SJSA1 (cell line): ENCODE results near the gene CRYZL1. TPM values are rescaled to one million over a fixed set of nuclear protein-coding genes. Genes with fewer than 3 reads are reported as not detected.
A peak's percentile ranks its signal among the peaks of the same experiment; 100 is the strongest.

Experiments used
- DNase-seq, 2 experiments: peaks; one replicate each; pipeline ENCODE4 v3.0.0-alpha.2; 2015 to 2020; ENCODE audit warnings: low spot score in 2 of 2, low read depth in 1 of 2
- H3K27ac ChIP-seq: fragments of 250-450 bp; sonication (Bioruptor Pico); 2 replicates; pipeline ENCODE4 v1.5.1; 2020; ENCODE audit warnings: mild to moderate bottlenecking, moderate library complexity
- H3K27me3 ChIP-seq: fragments of 250-450 bp; sonication (Bioruptor Pico); replicated peaks from 2 replicates; pipeline ENCODE4 v1.5.1; 2020; ENCODE audit warnings: mild to moderate bottlenecking, moderate library complexity
- H3K36me3 ChIP-seq: fragments of 250-450 bp; sonication (Bioruptor Pico); 2 replicates; pipeline ENCODE4 v1.5.1; 2020; ENCODE audit warnings: mild to moderate bottlenecking
- H3K4me1 ChIP-seq: fragments of 250-450 bp; sonication (Bioruptor Pico); replicated peaks from 2 replicates; pipeline ENCODE4 v1.6.1; 2021; ENCODE audit warnings: mild to moderate bottlenecking
- H3K4me3 ChIP-seq: fragments of 250-450 bp; sonication (Bioruptor Pico); 2 replicates; pipeline ENCODE4 v1.5.1; 2020; ENCODE audit warnings: mild to moderate bottlenecking
- H3K9me3 ChIP-seq: fragments of 250-450 bp; sonication (Bioruptor Pico); replicated peaks from 2 replicates; pipeline ENCODE4 v1.5.1; 2020; ENCODE audit warnings: mild to moderate bottlenecking
- total RNA-seq: library from RNA; depleted of rRNA; stranded (reverse); fragments of >200 nt; shearing (Covaris generic); gene quantifications from 2 replicates; pipeline ENCODE4 v1.2.3, GENCODE V29; 2014; rRNA removed

CRYZL1 gene
- total RNA-seq, 1 experiment from 2014 or later: 15.3 TPM

GRCh38 chr21:33543505-33544129 lies 97.9 kb downstream of the CRYZL1 start:
- peaks cover 4% of the 10 kb centered on the region; the same call in 1 of the 2 replicates for H3K4me1 ChIP-seq
- no peaks in the 10 kb centered on the region for H3K9me3 ChIP-seq
- H3K27ac ChIP-seq: peak overlapping the region; percentile 97
- no peaks in the 10 kb centered on the region for H3K27me3 ChIP-seq
- DNase-seq: peak in 1 of 2 experiments; percentile 76
- H3K4me3 ChIP-seq: peak overlapping the region; percentile 72
- peaks cover 58% of the 10 kb centered on the region for H3K36me3 ChIP-seq

GRCh38 chr21:33542640-33543504 lies 98.7 kb downstream of the CRYZL1 start, which contains the start of gene SON:
SON (plus strand) TSS chr21:33543038; CDS start chr21:33543093, 55 bp downstream.
- Histone ChIP-seq H3K4me1 (peaks cover 4% of the 10 kb centered on the region; the same call in 1 of the 2 replicates), H3K9me3 (no peaks in the 10 kb centered on the region), H3K27me3 (no peaks in the 10 kb centered on the region), H3K27ac (peak within 1 kb of the TSS; percentile 97), H3K36me3 (peaks cover 58% of the 10 kb centered on the region), H3K4me3 (peak within 1 kb of the TSS; percentile 72)
- DNase-seq: peak; percentile 98 to 99

GRCh38 chr21:33541756-33542639 lies 99.5 kb downstream of the CRYZL1 start, which contains the start of gene GART:
GART (minus strand) TSS chr21:33542117; CDS start chr21:33539315, 2,802 bp downstream.
- Histone ChIP-seq H3K36me3 (peaks cover 61% of the 10 kb centered on the region), H3K9me3 (no peaks in the 10 kb centered on the region), H3K4me1 (peaks cover 4% of the 10 kb centered on the region; the same call in 1 of the 2 replicates), H3K27me3 (no peaks in the 10 kb centered on the region), H3K4me3 (peak within 1 kb of the TSS; percentile 72), H3K27ac (peak within 1 kb of the TSS; percentile 97)
- peak; percentile 88 for DNase-seq

GRCh38 chr21:33541105-33541711 lies 100.3 kb downstream of the CRYZL1 start:
- Histone ChIP-seq H3K36me3 (peaks cover 61% of the 10 kb centered on the region), H3K27me3 (no peaks in the 10 kb centered on the region), H3K4me1 (peaks cover 4% of the 10 kb centered on the region; the same call in 1 of the 2 replicates), H3K27ac (peak overlapping the region; percentile 97), H3K9me3 (no peaks in the 10 kb centered on the region), H3K4me3 (peak overlapping the region; percentile 72)
- DNase-seq: no peak

- H3K27ac ChIP-seq: no peak overlapping the region
- H3K4me3 ChIP-seq: no peak overlapping the region
- H3K36me3 ChIP-seq: peaks cover 59% of the 10 kb centered on the region
- H3K4me1 ChIP-seq: peaks cover 4% of the 10 kb centered on the region; the same call in 1 of the 2 replicates
- no peak for DNase-seq
- no peaks in the 10 kb centered on the region for H3K9me3 ChIP-seq
- no peaks in the 10 kb centered on the region for H3K27me3 ChIP-seq
Measured at GRCh38 chr21:33540711-33541104, 100.8 kb downstream of the CRYZL1 start.

- DNase-seq: no peak
Measured at GRCh38 chr21:33539616-33540015, 101.9 kb downstream of the CRYZL1 start.

More at GRCh38 chr21:33539616-33540015, 101.9 kb downstream of the CRYZL1 start:
- Histone ChIP-seq H3K9me3 (no peaks in the 10 kb centered on the region), H3K4me1 (peaks cover 4% of the 10 kb centered on the region; the same call in 1 of the 2 replicates), H3K36me3 (peaks cover 62% of the 10 kb centered on the region), H3K27ac (no peak overlapping the region), H3K27me3 (no peaks in the 10 kb centered on the region), H3K4me3 (no peak overlapping the region)

Other genes with a start within 250 kb of the CRYZL1 start
- 68.4 and 92.0 TPM in 2 replicates for gene IFNGR2, start 238.3 kb downstream of the CRYZL1 start, total RNA-seq
- 39.7 and 39.9 TPM in 2 replicates for gene TMEM50B, start 161.8 kb downstream of the CRYZL1 start, total RNA-seq
- 1.6 TPM in 1 of 2 replicates, not detected in the other for gene DNAJC28, start 150.0 kb downstream of the CRYZL1 start, total RNA-seq
- gene GART, start 99.6 kb downstream of the CRYZL1 start, total RNA-seq: 59.9 and 92.7 TPM in 2 replicates
- gene SON, start 98.7 kb downstream of the CRYZL1 start, total RNA-seq: 65.1 and 115 TPM in 2 replicates
- 46.9 and 63.8 TPM in 2 replicates for gene DONSON, start 53.1 kb downstream of the CRYZL1 start, total RNA-seq
- gene ITSN1, start 760 bp upstream of the CRYZL1 start, total RNA-seq: 25.8 and 53.2 TPM in 2 replicates